Brain pericyte (primary cell): ENCODE data around the gene LAMA4.

Experiments
- DNase-seq: peaks from one replicate; pipeline ENCODE4 v3.0.0-alpha.2; 2012; ENCODE audit warnings: low read depth, low spot score

Gene LAMA4

GRCh38 chr6:112243861-112244827 lies 10.2 kb downstream of the LAMA4 start:
- no peak for DNase-seq

- no peak for DNase-seq
Measured at GRCh38 chr6:112241820-112242429, 12.4 kb downstream of the LAMA4 start.

- peak; percentile 94 for DNase-seq
Measured at GRCh38 chr6:112237595-112237994, 16.8 kb downstream of the LAMA4 start.

- no peak for DNase-seq
Measured at GRCh38 chr6:112237066-112237465, 17.3 kb downstream of the LAMA4 start.

- no peak for DNase-seq
Measured at GRCh38 chr6:112235956-112236355, 18.4 kb downstream of the LAMA4 start.

- no peak for DNase-seq
Measured at GRCh38 chr6:112234601-112235000, 19.8 kb downstream of the LAMA4 start.

- DNase-seq: no peak
Measured at GRCh38 chr6:112233847-112234246, 20.5 kb downstream of the LAMA4 start.

GRCh38 chr6:112232845-112233256 lies 21.5 kb downstream of the LAMA4 start:
- no peak for DNase-seq

- DNase-seq: no peak
Measured at GRCh38 chr6:112231594-112232060, 22.7 kb downstream of the LAMA4 start.

GRCh38 chr6:112231164-112231563 lies 23.2 kb downstream of the LAMA4 start:
- no peak for DNase-seq

GRCh38 chr6:112228480-112229332 lies 25.7 kb downstream of the LAMA4 start:
- no peak for DNase-seq

- no peak for DNase-seq
Measured at GRCh38 chr6:112227992-112228391, 26.4 kb downstream of the LAMA4 start.

GRCh38 chr6:112227411-112227810 lies 27.0 kb downstream of the LAMA4 start:
- DNase-seq: no peak

GRCh38 chr6:112225691-112226090 lies 28.7 kb downstream of the LAMA4 start:
- DNase-seq: no peak

- DNase-seq: no peak
Measured at GRCh38 chr6:112224088-112224487, 30.3 kb downstream of the LAMA4 start.

GRCh38 chr6:112223070-112223861 lies 31.1 kb downstream of the LAMA4 start:
- DNase-seq: no peak

- no peak for DNase-seq
Measured at GRCh38 chr6:112221981-112222852, 32.1 kb downstream of the LAMA4 start.

- no peak for DNase-seq
Measured at GRCh38 chr6:112221561-112221960, 32.8 kb downstream of the LAMA4 start.

GRCh38 chr6:112218563-112218962 lies 35.8 kb downstream of the LAMA4 start:
- no peak for DNase-seq
